HepG2 (cell line): Measurements from ENCODE around the gene ZNF440. TPM values are rescaled to one million over a fixed set of nuclear protein-coding genes. Genes with fewer than 3 reads are reported as not detected.

Experiments
- CBX2 ChIP-seq, 2 experiments: fragments of 200-600 bp in 1 of 2; sonication (generic); formaldehyde crosslinking in 1 of 2; IDR thresholded peaks; 2 replicates each; pipeline versions ENCODE4 v1.7.0 to v1.8.1; 2018 to 2022; ENCODE audit warnings: low read depth in 2 of 2, low read length in 1 of 2, mild to moderate bottlenecking in 1 of 2, missing genetic modification reagents in 1 of 2
- ISX ChIP-seq: sonication (generic); formaldehyde crosslinking; conservative IDR thresholded peaks from 2 replicates; pipeline ENCODE4 v1.5.0; 2020; ENCODE audit warnings: missing genetic modification reagents
- NFATC3 ChIP-seq: sonication (generic); formaldehyde crosslinking; IDR thresholded peaks from 2 replicates; pipeline ENCODE4 v1.5.1; 2020; ENCODE audit warnings: mild to moderate bottlenecking, missing genetic modification reagents
- REL ChIP-seq: sonication (generic); formaldehyde crosslinking; conservative IDR thresholded peaks from 2 replicates; pipeline ENCODE4 v1.8.0; 2022; ENCODE audit warnings: mild to moderate bottlenecking, missing genetic modification reagents, moderate library complexity
- SCMH1 ChIP-seq: sonication (generic); formaldehyde crosslinking; IDR thresholded peaks from 2 replicates; pipeline ENCODE4 v1.9.0; 2021; ENCODE audit warnings: missing genetic modification reagents, mild to moderate bottlenecking, borderline replicate concordance
- SIN3B ChIP-seq: fragments of 150-350 bp; IDR thresholded peaks from 2 replicates; pipeline ENCODE4 v1.6.1; 2014; ENCODE audit warnings: low read length
- SOX13 ChIP-seq, 3 experiments: fragments of 450-650 bp in 1 of 3; sonication (generic) in 1 of 3; formaldehyde crosslinking in 1 of 3; IDR thresholded peaks in 2 of 3; conservative IDR thresholded peaks in 1 of 3; 2 replicates each; pipeline versions ENCODE4 v1.5.0 to v1.6.1; 2016 to 2020; ENCODE audit warnings: antibody characterized with exemption in 1 of 3, mild to moderate bottlenecking in 1 of 3, missing compliant biosample characterization in 1 of 3, missing genetic modification reagents in 1 of 3, moderate library complexity in 1 of 3
- ZBTB34 ChIP-seq: sonication (generic); formaldehyde crosslinking; IDR thresholded peaks from 2 replicates; pipeline ENCODE4 v1.8.0; 2022; ENCODE audit warnings: mild to moderate bottlenecking, missing genetic modification reagents
- ZBTB4 ChIP-seq: sonication (generic); formaldehyde crosslinking; IDR thresholded peaks from 2 replicates; pipeline ENCODE4 v1.4.0; 2020; ENCODE audit warnings: missing genetic modification reagents, mild to moderate bottlenecking, borderline replicate concordance
- ZNF121 ChIP-seq: sonication (generic); formaldehyde crosslinking; IDR thresholded peaks from 2 replicates; pipeline ENCODE4 v1.5.0; 2020; ENCODE audit warnings: mild to moderate bottlenecking, missing genetic modification reagents
- ZNF251 ChIP-seq: sonication (generic); formaldehyde crosslinking; IDR thresholded peaks from 2 replicates; pipeline ENCODE4 v1.9.0; 2021; ENCODE audit warnings: mild to moderate bottlenecking, missing genetic modification reagents
- ZNF512B ChIP-seq: sonication (generic); formaldehyde crosslinking; IDR thresholded peaks from 2 replicates; pipeline ENCODE4 v1.5.1; 2020; ENCODE audit warnings: missing genetic modification reagents, mild to moderate bottlenecking, borderline replicate concordance
- ZNF577 ChIP-seq: sonication (generic); formaldehyde crosslinking; IDR thresholded peaks from 2 replicates; pipeline ENCODE4 v1.4.0; 2020; ENCODE audit warnings: mild to moderate bottlenecking, low read depth, missing genetic modification reagents, borderline replicate concordance
- ZZZ3 ChIP-seq: sonication (generic); formaldehyde crosslinking; IDR thresholded peaks from 2 replicates; pipeline ENCODE4 v1.4.0; 2020; ENCODE audit warnings: missing genetic modification reagents, mild to moderate bottlenecking, borderline replicate concordance
- polyA plus RNA-seq, 8 experiments: library from polyadenylated mRNA; depleted of rRNA in 3 of 8; stranded (reverse) in 7 of 8; unstranded in 1 of 8; fragments of >200 nt; fragmentation: Illumina TruSeq in 4 of 8; extraction: Trizol in 4 of 8; gene quantifications; 2 replicates each; pipeline versions ENCODE4 v1.2.1 to v1.2.3, GENCODE V29; 2011 to 2016; ENCODE audit warnings: low read depth in 4 of 8, missing spikeins in 1 of 8, mixed read lengths in 1 of 8; ENCODE audit not compliant: insufficient read depth in 1 of 8
- total RNA-seq, 5 experiments: library from RNA; depleted of rRNA; stranded (reverse); fragments of >200 nt; fragmentation: Illumina TruSeq; extraction: Trizol; gene quantifications; 2 replicates each; pipeline ENCODE4 v1.2.3, GENCODE V29; 2016; ENCODE audit warnings: low read depth in 1 of 5
- TF ChIP-seq, protein P1 (sequence below): sonication (generic); formaldehyde crosslinking; conservative IDR thresholded peaks from 2 replicates; pipeline ENCODE4 v1.4.0; 2020; ENCODE audit warnings: missing genetic modification reagents

Gene ZNF440
- total and polyA plus RNA-seq, 2 of the 13 experiments (the other 11 are each of a cell fraction or from before 2014, with no cell fraction given) = 2.7 to 12.4 TPM

- TF ChIP-seq CBX2 (IDR thresholded peaks at IDR 0.05; ENCODE audit: low read depth, low read length) = no peak
- TF ChIP-seq CBX2 (CRISPR knock-in tag; IDR thresholded peaks at IDR 0.05; ENCODE audit: low read depth) = no peak
- no peak for TF ChIP-seq ZBTB34 (CRISPR knock-in tag)
- TF ChIP-seq ISX (CRISPR knock-in tag) = no peak
- no peak for TF ChIP-seq REL (CRISPR knock-in tag)
- no peak for TF ChIP-seq SIN3B
- TF ChIP-seq ZNF251 = no peak
- TF ChIP-seq ZNF121 = peak; percentile 60; the same call in 1 of the 2 replicates
- no peak for TF ChIP-seq ZBTB4
- no peak for TF ChIP-seq NFATC3 (CRISPR knock-in tag)
- TF ChIP-seq ZNF577 = no peak
- TF ChIP-seq, protein P1, sequence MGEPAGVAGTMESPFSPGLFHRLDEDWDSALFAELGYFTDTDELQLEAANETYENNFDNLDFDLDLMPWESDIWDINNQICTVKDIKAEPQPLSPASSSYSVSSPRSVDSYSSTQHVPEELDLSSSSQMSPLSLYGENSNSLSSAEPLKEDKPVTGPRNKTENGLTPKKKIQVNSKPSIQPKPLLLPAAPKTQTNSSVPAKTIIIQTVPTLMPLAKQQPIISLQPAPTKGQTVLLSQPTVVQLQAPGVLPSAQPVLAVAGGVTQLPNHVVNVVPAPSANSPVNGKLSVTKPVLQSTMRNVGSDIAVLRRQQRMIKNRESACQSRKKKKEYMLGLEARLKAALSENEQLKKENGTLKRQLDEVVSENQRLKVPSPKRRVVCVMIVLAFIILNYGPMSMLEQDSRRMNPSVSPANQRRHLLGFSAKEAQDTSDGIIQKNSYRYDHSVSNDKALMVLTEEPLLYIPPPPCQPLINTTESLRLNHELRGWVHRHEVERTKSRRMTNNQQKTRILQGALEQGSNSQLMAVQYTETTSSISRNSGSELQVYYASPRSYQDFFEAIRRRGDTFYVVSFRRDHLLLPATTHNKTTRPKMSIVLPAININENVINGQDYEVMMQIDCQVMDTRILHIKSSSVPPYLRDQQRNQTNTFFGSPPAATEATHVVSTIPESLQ (CRISPR knock-in tag) = no peak
- TF ChIP-seq ZZZ3 (CRISPR knock-in tag) = no peak
- no peak for TF ChIP-seq ZNF512B
- no peak for TF ChIP-seq SOX13 (IDR thresholded peaks at IDR 0.05)
- TF ChIP-seq SOX13 (CRISPR knock-in tag; conservative IDR thresholded peaks at IDR 0.05 in 1 of 2, IDR thresholded peaks at IDR 0.05 in 1 of 2) = no peak
- TF ChIP-seq SCMH1 (CRISPR knock-in tag) = no peak
Observed at GRCh38 chr19:11798391-11799330, 15.4 kb upstream of the ZNF440 start, which contains the start of gene ZNF491 (continued).
